GM18520 (cell line): ENCODE results near the gene UBXN10.
"Not testable (repeated sequence)": the region's sequence is repeated elsewhere in the genome, so short reads cannot be mapped to it uniquely, and the experiment has no call there.

Source experiments
- ATAC-seq: cut with Tn5 transposase; IDR thresholded peaks from one replicate; pipeline ENCODE4 v1.9.1; 2021; ENCODE audit not compliant: unreplicated experiment

The UBXN10 gene

DNA sequence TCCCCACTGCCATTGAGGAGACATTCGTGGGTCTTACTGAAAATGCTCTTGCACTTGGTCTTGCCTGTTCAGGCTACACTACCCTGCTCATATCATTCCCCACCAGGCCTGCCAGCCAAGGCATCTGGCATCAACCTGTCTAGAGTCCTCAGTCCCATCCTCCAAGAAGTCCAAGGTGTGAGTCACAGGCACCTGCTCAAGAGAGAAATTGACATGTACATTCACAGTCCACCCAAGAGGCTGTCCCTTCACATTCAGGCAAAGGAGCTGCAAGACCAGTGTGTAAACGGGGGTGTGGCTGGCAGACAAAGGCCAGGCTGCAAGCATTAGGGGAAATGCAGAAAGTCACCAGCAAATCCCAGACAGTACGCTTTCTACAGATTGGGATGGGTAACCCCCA lies 13.5 kb downstream of the UBXN10 start:
- no peak for ATAC-seq

DNA sequence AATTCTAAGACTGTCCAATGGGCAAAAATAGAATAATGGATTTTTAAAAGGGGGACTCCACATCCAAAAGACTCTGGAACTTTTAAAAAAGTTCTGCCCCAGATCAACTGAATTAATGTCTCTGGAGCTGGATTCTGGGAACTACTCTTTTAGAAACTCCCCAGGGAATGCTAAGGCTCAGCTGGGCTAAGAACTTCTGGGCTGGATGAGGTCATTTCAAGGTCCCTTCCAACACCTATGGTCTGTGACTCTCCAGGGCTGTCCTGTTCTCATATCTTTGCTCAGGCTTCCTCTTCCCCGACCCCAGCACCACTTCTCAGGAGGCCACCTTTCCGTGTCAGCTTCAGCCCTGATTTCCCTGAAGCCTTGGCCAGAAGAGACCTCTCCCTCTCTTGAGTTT lies 13.9 kb downstream of the UBXN10 start:
- no peak for ATAC-seq

GRCh38 chr1:20200966-20201365 lies 15.1 kb downstream of the UBXN10 start:
- ATAC-seq, result no peak

- no peak for ATAC-seq
Observed at GRCh38 chr1:20202166-20202565, 16.3 kb downstream of the UBXN10 start.

DNA sequence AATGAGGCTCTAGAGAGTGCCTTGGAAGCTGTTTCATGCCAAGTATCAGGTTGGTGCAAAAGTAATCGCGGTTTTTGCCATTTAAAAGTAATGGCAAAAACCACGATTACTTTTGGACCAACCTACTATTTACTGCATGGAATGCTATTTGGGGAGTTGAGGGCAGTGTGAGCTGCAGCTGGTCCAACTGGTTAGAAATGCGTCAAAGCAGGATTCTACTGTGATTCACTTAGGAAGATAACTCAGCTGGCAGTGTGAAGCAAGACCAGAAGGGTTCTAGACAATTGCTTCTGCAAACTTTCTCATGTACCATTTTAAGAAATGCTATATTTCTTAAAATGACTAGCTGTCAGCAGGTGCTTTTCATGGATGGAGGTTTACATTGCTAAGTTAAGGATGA lies 21.6 kb downstream of the UBXN10 start:
- no peak for ATAC-seq

- no peak for ATAC-seq
Observed at GRCh38 chr1:20209471-20209870, 23.6 kb downstream of the UBXN10 start.

- no peak for ATAC-seq
Observed at GRCh38 chr1:20210736-20211460, 25.0 kb downstream of the UBXN10 start.

GRCh38 chr1:20211511-20211931 lies 25.6 kb downstream of the UBXN10 start:
- ATAC-seq, result no peak

DNA sequence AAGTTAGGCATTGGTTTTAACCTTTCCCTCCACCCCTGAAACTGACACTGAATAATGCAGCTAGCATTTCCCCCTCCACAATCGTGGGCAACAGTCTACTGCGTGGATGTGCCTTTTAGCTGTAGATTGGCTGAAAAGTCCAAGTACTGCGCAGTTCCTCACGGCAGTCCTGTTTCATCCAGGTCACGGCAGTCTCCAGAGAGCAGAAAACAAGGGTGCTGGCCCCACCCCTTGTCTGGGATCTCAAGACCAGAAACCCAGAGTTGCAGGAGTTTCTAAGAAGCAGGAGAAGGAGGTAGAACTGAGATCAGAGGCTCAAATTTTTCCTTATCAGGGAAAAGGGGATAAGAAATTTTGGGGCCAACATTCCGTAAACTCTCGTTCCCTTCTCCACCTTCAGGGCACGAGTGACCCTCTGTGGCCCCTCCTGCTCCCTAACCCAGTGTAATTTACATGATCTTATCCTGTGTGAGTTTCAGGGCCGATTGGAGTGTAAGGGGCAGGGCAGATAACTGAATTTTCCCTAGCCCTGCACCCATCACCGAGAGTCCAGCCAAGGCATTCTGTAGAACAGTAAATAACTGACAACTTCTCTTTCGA lies 26.3 kb downstream of the UBXN10 start:
- ATAC-seq, result no peak

GRCh38 chr1:20212685-20213331 lies 26.9 kb downstream of the UBXN10 start:
- ATAC-seq, result no peak

DNA sequence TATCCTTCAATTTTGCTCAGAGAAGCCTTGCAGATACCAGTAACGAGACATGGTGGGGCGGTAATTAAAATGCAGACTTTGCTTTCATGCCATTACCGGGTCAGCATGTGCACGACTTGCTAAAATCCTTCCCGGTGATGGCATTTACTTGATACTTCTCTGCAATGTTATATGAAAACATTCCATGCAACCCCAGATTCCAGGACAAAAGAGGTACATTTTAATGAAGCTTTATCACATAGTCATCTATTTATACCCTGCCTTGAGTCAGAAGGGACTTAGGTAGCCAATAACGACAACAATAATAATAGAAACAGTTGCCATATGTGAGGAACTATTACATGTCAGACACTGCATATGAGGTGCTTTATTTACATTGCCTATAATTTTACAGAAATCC lies 29.8 kb downstream of the UBXN10 start:
- ATAC-seq, result no peak

- ATAC-seq, result peak; percentile 48
Observed at GRCh38 chr1:20216574-20216973, 30.7 kb downstream of the UBXN10 start.

DNA sequence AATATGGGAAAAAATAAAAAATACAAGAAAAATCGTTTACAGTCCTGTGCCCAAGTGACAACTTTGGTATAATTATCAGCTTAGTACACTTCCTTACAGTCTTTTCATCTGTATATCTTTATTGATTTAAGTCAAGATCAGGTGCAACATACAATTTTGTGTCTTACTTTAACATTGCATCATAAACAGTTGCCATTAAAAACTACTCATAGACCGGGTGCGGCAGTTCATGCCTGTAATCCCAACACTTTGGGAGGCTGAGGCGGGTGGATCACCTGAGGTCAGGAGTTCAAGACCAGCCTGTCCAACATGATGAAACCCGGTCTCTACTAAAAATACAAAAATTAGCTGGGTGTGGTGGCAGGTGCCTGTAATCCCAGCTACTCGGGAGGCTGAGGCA lies 33.2 kb downstream of the UBXN10 start:
- ATAC-seq, result not testable (repeated sequence)

DNA sequence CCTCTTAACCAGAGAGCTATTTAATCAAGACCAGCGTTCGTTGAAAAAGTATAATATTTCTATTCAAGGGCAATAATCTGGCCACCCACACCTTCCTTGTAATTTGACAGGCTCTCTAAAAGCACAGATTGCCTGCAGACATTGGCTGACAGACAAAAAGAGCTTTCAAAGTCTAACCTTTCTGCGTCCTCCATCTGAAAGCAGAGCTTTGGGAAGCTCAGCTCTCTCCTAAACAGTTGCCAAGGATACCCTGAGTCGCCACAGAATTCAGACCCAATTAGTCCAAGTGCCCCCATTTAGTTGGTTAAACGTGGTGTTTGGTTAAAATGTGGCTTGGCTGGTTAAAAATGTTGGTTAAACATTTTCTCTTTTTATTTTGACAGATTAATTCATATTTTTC lies 34.1 kb downstream of the UBXN10 start:
- ATAC-seq, result no peak

- ATAC-seq, result no peak
Observed at GRCh38 chr1:20223106-20223505, 37.2 kb downstream of the UBXN10 start.

DNA sequence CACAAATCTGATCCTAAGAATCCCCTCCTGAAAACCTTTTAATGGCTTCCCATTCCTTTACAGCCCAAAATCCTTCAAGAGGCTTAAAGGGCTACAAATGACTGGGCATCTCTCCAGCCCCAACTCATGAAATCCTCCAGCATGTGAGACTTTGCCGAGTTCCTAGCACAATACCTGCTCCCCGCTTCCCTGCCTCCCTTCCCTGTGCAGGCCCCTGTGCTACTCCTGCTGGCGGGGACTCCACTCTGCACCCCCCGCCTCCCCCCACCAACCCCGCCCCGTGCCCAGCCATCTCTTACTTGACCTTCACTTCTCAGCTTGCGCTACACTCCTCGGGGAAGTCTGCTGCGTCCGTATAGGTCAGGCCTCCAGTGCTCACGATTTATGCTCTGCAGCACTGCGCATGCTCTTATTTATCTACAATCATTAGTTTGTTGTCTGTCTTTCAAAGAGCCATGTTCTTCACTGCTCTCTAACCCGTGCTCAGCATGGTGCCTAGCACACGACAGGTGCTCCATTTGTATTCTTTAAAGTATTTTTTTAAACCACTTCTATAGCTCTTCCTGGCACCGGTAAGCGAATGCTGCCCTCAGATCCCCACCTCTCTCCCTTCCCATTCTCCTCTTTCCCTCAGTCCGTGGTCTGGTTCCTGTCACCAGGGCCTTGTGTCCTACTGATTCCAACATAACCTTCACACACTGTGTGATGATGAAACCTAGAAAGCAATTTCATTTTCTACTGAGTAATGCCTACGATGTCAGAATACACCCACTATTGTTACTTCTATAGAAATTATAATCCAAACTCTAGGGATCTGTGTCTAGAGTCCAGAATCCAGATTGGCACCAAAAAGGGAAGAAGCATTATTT lies 37.9 kb downstream of the UBXN10 start:
- ATAC-seq, result no peak

DNA sequence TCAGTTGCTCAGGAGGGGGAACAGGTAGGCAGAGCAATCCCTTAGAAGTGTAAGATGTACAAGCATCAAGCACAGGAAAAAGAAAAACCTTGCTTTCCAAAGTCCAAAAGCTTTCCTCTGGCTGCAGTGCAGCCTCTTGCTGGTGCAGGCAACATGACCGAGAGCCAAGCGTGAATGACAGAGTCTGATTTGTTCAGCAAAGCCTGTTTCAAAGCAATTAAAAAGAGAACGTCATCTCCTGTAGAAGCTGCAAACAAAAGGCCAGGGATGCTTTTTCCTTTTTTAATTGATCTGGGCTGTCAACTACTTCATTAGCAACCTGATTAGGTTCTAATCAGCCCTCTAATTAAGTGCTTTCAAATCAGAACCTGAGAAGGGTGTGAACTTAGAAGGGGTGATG lies 38.6 kb downstream of the UBXN10 start:
- no peak for ATAC-seq

DNA sequence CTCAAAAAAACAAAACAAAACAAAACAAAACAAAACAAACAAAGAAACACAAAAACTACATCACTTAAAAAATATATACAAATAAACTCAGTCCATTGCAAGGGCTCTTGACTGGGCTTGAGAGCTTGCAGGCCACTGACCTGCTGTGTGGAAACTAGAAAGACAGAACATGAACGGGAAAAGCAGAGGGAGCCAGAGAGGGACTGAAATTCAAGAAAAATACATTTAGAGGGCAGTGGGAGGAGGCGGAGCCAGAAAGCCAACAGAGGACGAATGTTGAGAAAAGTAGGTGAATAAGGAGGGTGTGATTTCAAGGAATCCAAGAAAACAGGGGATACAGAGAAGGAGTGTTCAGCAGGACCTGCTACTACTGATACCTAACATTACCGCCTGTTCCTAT lies 41.8 kb downstream of the UBXN10 start:
- no peak for ATAC-seq

DNA sequence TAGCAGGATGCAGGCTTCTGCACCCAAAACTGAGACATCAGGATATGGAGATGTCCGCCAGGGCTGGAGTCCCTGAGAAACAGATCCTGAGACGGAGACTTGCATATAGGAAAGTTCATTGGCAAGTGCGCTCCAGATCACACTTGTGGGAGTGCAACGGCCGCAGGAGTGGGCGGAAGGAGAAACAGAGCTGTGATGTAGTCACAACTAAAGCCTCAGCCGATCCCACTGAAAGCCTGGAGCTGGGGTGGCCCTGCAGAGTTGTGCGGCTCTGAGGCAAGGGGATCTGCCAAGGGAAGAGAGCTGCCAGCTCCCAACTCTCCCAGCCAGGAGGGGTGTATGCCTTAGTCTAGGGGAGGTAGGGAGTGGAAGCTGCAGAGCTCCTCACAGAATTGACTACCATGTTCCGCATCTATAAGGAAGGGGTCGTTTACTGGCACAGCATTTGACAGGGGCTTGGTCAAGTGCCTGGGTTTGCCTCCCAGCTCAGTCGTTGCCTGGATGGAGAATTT lies 42.5 kb downstream of the UBXN10 start:
- no peak for ATAC-seq

DNA sequence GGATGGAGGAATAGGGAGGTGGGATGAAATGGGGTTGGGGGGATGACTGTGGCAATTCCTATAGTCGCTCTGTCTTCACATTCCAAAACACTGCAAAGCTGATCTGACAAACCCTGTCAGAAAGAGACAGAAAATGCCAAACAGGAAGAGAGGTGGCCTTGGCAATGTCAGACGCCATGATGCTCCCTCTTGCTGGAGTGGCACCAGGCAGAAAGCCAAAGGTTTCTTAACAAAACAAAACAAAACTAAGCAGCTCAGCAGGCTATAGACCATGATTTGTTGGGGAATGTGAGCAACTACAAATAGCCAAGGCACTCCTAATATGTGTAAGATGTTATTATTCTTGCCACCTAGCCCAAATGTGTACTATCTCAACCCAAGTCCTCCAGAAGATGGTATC lies 43.3 kb downstream of the UBXN10 start:
- no peak for ATAC-seq

- ATAC-seq, result not testable (repeated sequence)
Observed at GRCh38 chr1:20232564-20232963, 46.7 kb downstream of the UBXN10 start.
